Activated T-helper 17 cell treated with anti-CD3 and anti-CD28 coated beads, Interleukin-2, amount 50 U/mL, for 72 hours (primary cell): ENCODE measurements around the gene DRAP1. TPM values are rescaled to one million over a fixed set of nuclear protein-coding genes. Genes with fewer than 3 reads are reported as not detected.

Experiments
- ATAC-seq: fragments of 150-1000 bp; cut with Tn5 transposase; replicated peaks from 2 replicates; pipeline ENCODE4 v1.10.0; 2021; ENCODE audit warnings: mild to moderate bottlenecking, moderate library complexity
- H3K27ac Mint-ChIP-seq: one replicate; pipeline ENCODE4 v1.8.0; 2022; ENCODE audit warnings: mixed read lengths
- H3K27me3 Mint-ChIP-seq: one replicate; pipeline ENCODE4 v1.8.0; 2022; ENCODE audit warnings: mixed read lengths
- H3K36me3 Mint-ChIP-seq: one replicate; pipeline ENCODE4 v1.8.0; 2022; ENCODE audit warnings: low read depth, mild to moderate bottlenecking, mixed read lengths
- H3K4me1 Mint-ChIP-seq: one replicate; pipeline ENCODE4 v1.8.0; 2022; ENCODE audit warnings: mixed read lengths
- H3K4me3 Mint-ChIP-seq: one replicate; pipeline ENCODE4 v1.8.0; 2022; ENCODE audit warnings: mild to moderate bottlenecking, mixed read lengths
- H3K9me3 Mint-ChIP-seq: one replicate; pipeline ENCODE4 v1.8.0; 2022; ENCODE audit warnings: mixed read lengths
- total RNA-seq, 2 donors: library from RNA; stranded (reverse); gene quantifications; one replicate each; pipeline ENCODE4 v1.2.3, GENCODE V29; 2022

Gene DRAP1
- total RNA-seq, 2 donors from 2014 or later: 85.3 to 94.5 TPM

GRCh38 chr11:65968600-65969482 is 49.6 kb downstream of the DRAP1 start:
- H3K36me3 Mint-ChIP-seq: peaks cover 94% of the 10 kb centered on the region
- H3K9me3 Mint-ChIP-seq: no peaks in the 10 kb centered on the region
- H3K27ac Mint-ChIP-seq: peak overlapping the region; percentile 49
- H3K4me3 Mint-ChIP-seq: no peak overlapping the region
- ATAC-seq: no peak
- peaks cover 14% of the 10 kb centered on the region for H3K4me1 Mint-ChIP-seq
- H3K27me3 Mint-ChIP-seq: no peaks in the 10 kb centered on the region

Other genes with a start within 250 kb of the DRAP1 start
- 10 to 100 TPM; 75.6 to 88.8 TPM for gene KAT5, start 207.2 kb upstream of the DRAP1 start, total RNA-seq
- gene RNASEH2C, start 198.6 kb upstream of the DRAP1 start, total RNA-seq: 10 to 100 TPM; 57.4 to 92.9 TPM
- 10 to 100 TPM; 17.2 to 21.9 TPM for gene AP5B1, start 138.4 kb upstream of the DRAP1 start, total RNA-seq
- gene OVOL1, start 132.4 kb upstream of the DRAP1 start, total RNA-seq: under 1 TPM in 1 of 2 donors, not detected in 1; 0.98 TPM
- 1 to 10 TPM; 1.6 to 6.6 TPM for gene SNX32, start 85.5 kb upstream of the DRAP1 start, total RNA-seq
- 1,000 to 10,000 TPM in 1 of 2 donors, 100 to 1,000 TPM in 1; 682 to 1,566 TPM for gene CFL1, start 61.2 kb upstream of the DRAP1 start, total RNA-seq
- 10 to 100 TPM; 65.2 to 77.2 TPM for gene MUS81, start 59.0 kb upstream of the DRAP1 start, total RNA-seq
- gene EFEMP2, start 46.6 kb upstream of the DRAP1 start, total RNA-seq: 10 to 100 TPM; 11.5 to 76.3 TPM
- gene CTSW, start 39.6 kb upstream of the DRAP1 start, total RNA-seq: 10 to 100 TPM in 1 of 2 donors, 1 to 10 TPM in 1; 5.4 to 23.6 TPM
- 100 to 1,000 TPM in 1 of 2 donors, 10 to 100 TPM in 1; 75.8 to 102 TPM for gene FIBP, start 31.0 kb upstream of the DRAP1 start, total RNA-seq
- 10 to 100 TPM; 21.0 to 37.2 TPM for gene CCDC85B, start 28.8 kb upstream of the DRAP1 start, total RNA-seq
- gene FOSL1, start 19.0 kb upstream of the DRAP1 start, total RNA-seq: 10 to 100 TPM; 18.7 to 24.8 TPM
- 10 to 100 TPM; 20.9 to 30.1 TPM for gene C11orf68, start 364 bp upstream of the DRAP1 start, total RNA-seq
- not detected for gene TSGA10IP, start 26.1 kb downstream of the DRAP1 start, total RNA-seq
- 10 to 100 TPM; 44.7 to 51.3 TPM for gene SART1, start 42.3 kb downstream of the DRAP1 start, total RNA-seq
- gene EIF1AD, start 82.7 kb downstream of the DRAP1 start, total RNA-seq: 10 to 100 TPM; 47.6 to 66.3 TPM
- 100 to 1,000 TPM; 158 to 245 TPM for gene BANF1, start 83.1 kb downstream of the DRAP1 start, total RNA-seq
- gene CST6, start 92.6 kb downstream of the DRAP1 start, total RNA-seq: under 1 TPM in 1 of 2 donors, not detected in 1; 0.37 TPM
- 1 to 10 TPM in 1 of 2 donors, not detected in 1; 2.1 TPM for gene CATSPER1, start 107.1 kb downstream of the DRAP1 start, total RNA-seq
- under 1 TPM in 1 of 2 donors, not detected in 1; 0.45 TPM for gene GAL3ST3, start 129.7 kb downstream of the DRAP1 start, total RNA-seq
- 100 to 1,000 TPM; 201 to 237 TPM for gene SF3B2, start 132.9 kb downstream of the DRAP1 start, total RNA-seq
- gene PACS1, start 150.8 kb downstream of the DRAP1 start, total RNA-seq: 100 to 1,000 TPM in 1 of 2 donors, 10 to 100 TPM in 1; 84.5 to 105 TPM